Mammary epithelial cell (primary cell): Measurements from ENCODE around the gene BPIFB1.

ENCODE experiments used
- CTCF ChIP-seq, 2 donors: IDR thresholded peaks in 1 of 2; conservative IDR thresholded peaks in 1 of 2; 2 replicates each; pipeline ENCODE4 v1.5.1; 2011 to 2012; ENCODE audit warnings: inconsistent platforms in 2 of 2, low read length in 2 of 2, mild to moderate bottlenecking in 2 of 2, control low read depth in 1 of 2, low read depth in 1 of 2; ENCODE audit not compliant: insufficient read depth in 1 of 2; ENCODE audit errors: extremely low read depth in 1 of 2
- EZH2 ChIP-seq: IDR thresholded peaks from 2 replicates; pipeline ENCODE4 v1.6.1; 2012; ENCODE audit warnings: low read length, inconsistent platforms, borderline replicate concordance

GRCh38 chr20:33255005-33255404, 28.0 kb upstream of the BPIFB1 start:
- TF ChIP-seq CTCF (conservative IDR thresholded peaks at IDR 0.05 in 1 of 2, IDR thresholded peaks at IDR 0.05 in 1 of 2; ENCODE audit: extremely low read depth in 1 of 2, insufficient read depth in 1 of 2, low read depth in 1 of 2, low read length in 2 of 2), result no peak
- no peak for TF ChIP-seq EZH2
